H1 (cell line): ENCODE data around the gene SYN1. TPM values are rescaled to one million over a fixed set of nuclear protein-coding genes. Genes with fewer than 3 reads are reported as not detected.

Source experiments
- CTCF ChIA-PET: fragments of 300-600 bp; sonication (Branson Sonifier 250); formaldehyde crosslinking; loops from one replicate; lab custom pipeline; 2021; ENCODE audit not compliant: partially characterized antibody; lab: Charles Lee
- POLR2A ChIA-PET: fragments of 300-600 bp; sonication (Branson Sonifier 250); formaldehyde crosslinking; loops from one replicate; lab custom pipeline; 2021; ENCODE audit warnings: inconsistent platforms; ENCODE audit not compliant: partially characterized antibody; lab: Charles Lee
- DNase-seq, 2 experiments: peaks; one replicate each; pipeline versions ENCODE4 v3.0.0 to v3.0.0-alpha.2; 2010 to 2022; ENCODE audit warnings: low spot score in 2 of 2, low read depth in 1 of 2, mixed read lengths in 1 of 2
- FAIRE-seq: peaks from 2 replicates; lab custom pipeline; 2011; peaks lifted over from hg19 to GRCh38; lab: Jason Lieb, UNC
- H2AFZ ChIP-seq: 2 replicates; pipeline ENCODE4 v1.8.1; 2012; ENCODE audit warnings: low read length, inconsistent platforms
- H2AK5ac ChIP-seq: 2 replicates; pipeline ENCODE4 v1.6.1; 2013; ENCODE audit warnings: low read depth, low read length
- H2BK120ac ChIP-seq: replicated peaks from 2 replicates; pipeline ENCODE3; 2013; ENCODE audit warnings: low read depth, low read length, inconsistent platforms
- H2BK12ac ChIP-seq: 2 replicates; pipeline ENCODE4 v1.6.1; 2013; ENCODE audit warnings: low read depth, low read length
- H2BK15ac ChIP-seq: 2 replicates; pipeline ENCODE4 v1.6.1; 2013; ENCODE audit warnings: low read length
- H2BK20ac ChIP-seq: 2 replicates; pipeline ENCODE4 v1.6.1; 2013; ENCODE audit warnings: low read length
- H2BK5ac ChIP-seq: 2 replicates; pipeline ENCODE4 v1.6.1; 2013; ENCODE audit warnings: low read depth, low read length
- H3K14ac ChIP-seq: 2 replicates; pipeline ENCODE4 v1.6.1; 2013; ENCODE audit warnings: inconsistent platforms; ENCODE audit not compliant: insufficient read length
- H3K18ac ChIP-seq: 2 replicates; pipeline ENCODE4 v1.6.1; 2013; ENCODE audit warnings: low read length; ENCODE audit errors: extremely low read depth
- H3K23ac ChIP-seq: 2 replicates; pipeline ENCODE4 v1.6.1; 2013; ENCODE audit warnings: inconsistent platforms; ENCODE audit not compliant: insufficient read length
- H3K23me2 ChIP-seq: 2 replicates; pipeline ENCODE4 v1.6.1; 2013; ENCODE audit warnings: low read depth, low read length
- H3K27ac ChIP-seq: 2 replicates; pipeline ENCODE4 v1.6.1; 2011; ENCODE audit warnings: low read depth, low read length, inconsistent platforms
- H3K27me3 ChIP-seq, 4 experiments: replicated peaks in 1 of 4; 1 replicate in 1 of 4; 2 replicates in 3 of 4; pipeline versions ENCODE4 v1.6.1 to v1.8.1; 2011 to 2013; ENCODE audit warnings: low read length in 3 of 4, mild to moderate bottlenecking in 3 of 4, inconsistent platforms in 2 of 4, mixed read lengths in 2 of 4, moderate library complexity in 1 of 4; ENCODE audit not compliant: control insufficient read depth in 3 of 4, insufficient read depth in 3 of 4; ENCODE audit errors: extremely low read depth in 1 of 4
- H3K36me3 ChIP-seq, 4 experiments: 2 replicates each; pipeline versions ENCODE4 v1.6.1 to v1.8.1; 2011 to 2013; ENCODE audit warnings: mild to moderate bottlenecking in 4 of 4, low read length in 3 of 4, moderate library complexity in 2 of 4, control low read depth in 1 of 4, inconsistent platforms in 1 of 4; ENCODE audit not compliant: insufficient read depth in 4 of 4, control insufficient read depth in 2 of 4
- H3K4ac ChIP-seq: replicated peaks from 2 replicates; pipeline ENCODE3; 2013; ENCODE audit warnings: low read length, low read depth, mixed read lengths, inconsistent platforms; ENCODE audit not compliant: insufficient read length
- H3K4me1 ChIP-seq, 4 experiments: replicated peaks in 1 of 4; 1 replicate in 1 of 4; 2 replicates in 3 of 4; pipeline versions ENCODE4 v1.6.1 to v1.8.1; 2011 to 2013; ENCODE audit warnings: low read length in 3 of 4, inconsistent platforms in 2 of 4, mixed read lengths in 1 of 4; ENCODE audit not compliant: insufficient read depth in 4 of 4, control insufficient read depth in 3 of 4
- H3K4me2 ChIP-seq, 2 experiments: 2 replicates each; pipeline versions ENCODE4 v1.6.1 to v1.8.1; 2011 to 2013; ENCODE audit warnings: low read depth in 2 of 2, low read length in 2 of 2, control low read depth in 1 of 2, inconsistent platforms in 1 of 2, mild to moderate bottlenecking in 1 of 2; ENCODE audit not compliant: insufficient read depth in 1 of 2
- H3K4me3 ChIP-seq, 4 experiments: fragments of 200-600, 300-600 bp in 1 of 4; sonication (generic), shearing (Covaris generic), sonication (Bioruptor Twin) in 1 of 4; 2 replicates each; pipeline versions ENCODE4 v1.5.1 to v1.8.1; 2011 to 2016; ENCODE audit warnings: low read length in 4 of 4, low read depth in 3 of 4, control low read depth in 2 of 4, inconsistent platforms in 2 of 4, mild to moderate bottlenecking in 2 of 4, mixed read lengths in 1 of 4, moderate library complexity in 1 of 4; ENCODE audit not compliant: insufficient read depth in 2 of 4; ENCODE audit errors: extremely low read depth in 1 of 4
- H3K56ac ChIP-seq: replicated peaks from 2 replicates; pipeline ENCODE3; 2013; ENCODE audit warnings: low read depth, mild to moderate bottlenecking, mixed read lengths, low read length, inconsistent platforms; ENCODE audit not compliant: insufficient read length
- H3K79me1 ChIP-seq: 2 replicates; pipeline ENCODE4 v1.6.1; 2013; ENCODE audit warnings: low read depth, low read length, control low read depth
- H3K79me2 ChIP-seq, 2 experiments: 2 replicates each; pipeline versions ENCODE4 v1.6.1 to v1.8.1; 2012 to 2013; ENCODE audit warnings: low read length in 2 of 2, mild to moderate bottlenecking in 2 of 2, inconsistent platforms in 1 of 2; ENCODE audit not compliant: insufficient read depth in 2 of 2, control insufficient read depth in 1 of 2
- H3K9ac ChIP-seq, 4 experiments: replicated peaks in 1 of 4; 1 replicate in 1 of 4; 2 replicates in 3 of 4; pipeline versions ENCODE4 v1.6.1 to v1.8.1; 2011 to 2013; ENCODE audit warnings: low read depth in 3 of 4, low read length in 3 of 4, control low read depth in 2 of 4, mild to moderate bottlenecking in 2 of 4, moderate library complexity in 2 of 4, inconsistent platforms in 1 of 4; ENCODE audit errors: extremely low read depth in 1 of 4
- H3K9me3 ChIP-seq, 2 experiments: 2 replicates each; pipeline versions ENCODE4 v1.6.1 to v1.8.1; 2012 to 2013; ENCODE audit warnings: mild to moderate bottlenecking in 2 of 2, moderate library complexity in 2 of 2, control low read depth in 1 of 2, inconsistent platforms in 1 of 2, low read depth in 1 of 2, low read length in 1 of 2, mixed read lengths in 1 of 2; ENCODE audit not compliant: insufficient read depth in 2 of 2
- H4K20me1 ChIP-seq, 2 experiments: replicated peaks in 1 of 2; 2 replicates each; pipeline versions ENCODE3 to v1.8.1; 2011 to 2013; ENCODE audit warnings: inconsistent platforms in 2 of 2, low read length in 2 of 2, mild to moderate bottlenecking in 1 of 2; ENCODE audit not compliant: insufficient read depth in 2 of 2, control insufficient read depth in 1 of 2
- H4K5ac ChIP-seq: 2 replicates; pipeline ENCODE4 v1.6.1; 2013; ENCODE audit warnings: low read length, low read depth, mixed read lengths, inconsistent platforms; ENCODE audit not compliant: insufficient read length
- H4K8ac ChIP-seq: 2 replicates; pipeline ENCODE4 v1.8.0; 2013; ENCODE audit warnings: mild to moderate bottlenecking, moderate library complexity, low read length, inconsistent platforms; ENCODE audit not compliant: insufficient read depth; ENCODE audit errors: extremely low read depth
- H4K91ac ChIP-seq: replicated peaks from 2 replicates; pipeline ENCODE3; 2013; ENCODE audit warnings: low read length, mixed read lengths, inconsistent platforms; ENCODE audit not compliant: insufficient read length
- CHD2 ChIP-seq: IDR thresholded peaks from 2 replicates; pipeline ENCODE4 v1.6.1; 2012; ENCODE audit warnings: low read length, improper control_type of control experiment
- FOSL1 ChIP-seq: IDR thresholded peaks from 2 replicates; pipeline ENCODE4 v1.6.1; 2011; ENCODE audit warnings: mild to moderate bottlenecking, low read depth, low read length, moderate library complexity; ENCODE audit not compliant: insufficient read depth
- GTF2F1 ChIP-seq: IDR thresholded peaks from 2 replicates; pipeline ENCODE4 v1.6.1; 2012; ENCODE audit warnings: low read depth, low read length, improper control_type of control experiment, borderline replicate concordance
- KDM4A ChIP-seq: IDR thresholded peaks from one replicate; pipeline ENCODE4 v1.7.1; 2012; ENCODE audit warnings: low read depth, mild to moderate bottlenecking, moderate library complexity, low read length, inconsistent platforms; ENCODE audit not compliant: severe bottlenecking
- MAFK ChIP-seq: IDR thresholded peaks from 2 replicates; pipeline ENCODE4 v1.6.1; 2012; ENCODE audit warnings: low read depth, mild to moderate bottlenecking, improper control_type of control experiment, low read length
- POLR2A ChIP-seq, 2 experiments: IDR thresholded peaks; 1 replicate in 1 of 2; 2 replicates in 1 of 2; pipeline ENCODE4 v1.6.1; 2011; ENCODE audit warnings: low read depth in 2 of 2, low read length in 2 of 2, mild to moderate bottlenecking in 2 of 2; ENCODE audit errors: control extremely low read depth in 1 of 2
- RFX5 ChIP-seq: IDR thresholded peaks from 2 replicates; pipeline ENCODE4 v1.6.1; 2011; ENCODE audit warnings: low read depth, low read length, improper control_type of control experiment, borderline replicate concordance
- RXRA ChIP-seq: IDR thresholded peaks from 2 replicates; pipeline ENCODE4 v1.6.1; 2011; ENCODE audit warnings: low read depth, mild to moderate bottlenecking, low read length, moderate library complexity; ENCODE audit not compliant: insufficient read depth
- SAP30 ChIP-seq: fragments of 300-600 bp; sonication (generic); IDR thresholded peaks from 2 replicates; pipeline ENCODE4 v1.7.1; 2012; ENCODE audit warnings: low read length, moderate library complexity, mild to moderate bottlenecking, inconsistent platforms; ENCODE audit not compliant: insufficient read depth, insufficient replicate concordance
- SIRT6 ChIP-seq: IDR thresholded peaks from one replicate; pipeline ENCODE4 v1.7.1; 2012; ENCODE audit warnings: low read length, inconsistent platforms
- TAF7 ChIP-seq: optimal IDR thresholded peaks from 2 replicates; pipeline ENCODE3; 2011; ENCODE audit warnings: low read depth, mild to moderate bottlenecking, inconsistent platforms, low read length, moderate library complexity, borderline replicate concordance
- WGBS, 2 experiments: shearing (Covaris generic) in 1 of 2; methylation state at CpG; one replicate each; pipeline versions ENCODE4 v1.1.6 to v1.1.7; 2013 to 2015; ENCODE audit warnings: low lambda C conversion rate in 2 of 2, mixed read lengths in 2 of 2, inconsistent platforms in 1 of 2, low coverage in 1 of 2, missing lambda C conversion rate in 1 of 2; ENCODE audit not compliant: insufficient replicate concordance in 2 of 2, insufficient coverage in 1 of 2, insufficient read length in 1 of 2; ENCODE audit errors: extremely low coverage in 1 of 2, missing lambda C conversion rate in 1 of 2; 5-methylcytosine and 5-hydroxymethylcytosine counted together
- polyA plus RNA-seq, 7 experiments: library from polyadenylated mRNA; depleted of rRNA in 3 of 7; stranded (reverse) in 5 of 7; unstranded in 2 of 7; fragments of >200 nt in 5 of 7; fragments of 200-250 nt in 2 of 7; gene quantifications; 1 replicate in 5 of 7; 2 replicates in 1 of 7; 4 replicates in 1 of 7; pipeline versions ENCODE4 v1.2.1 to v1.2.3, GENCODE V29; 2011 to 2013; ENCODE audit warnings: missing spikeins in 2 of 7, mixed read lengths in 2 of 7
- total RNA-seq: library from RNA; stranded (reverse); fragmentation: NEBNext Ultra II Directional; extraction: Animal tissue kit (Norgen Biotek cat#: 25700); gene quantifications from 2 replicates; pipeline ENCODE4 v1.2.1, GENCODE V29; 2021
- TF ChIP-seq, protein P1 (sequence below), 3 experiments: IDR thresholded peaks; 1 replicate in 2 of 3; 2 replicates in 1 of 3; pipeline versions ENCODE4 v1.5.1 to v1.6.1; 2011; ENCODE audit warnings: low read length in 3 of 3, mild to moderate bottlenecking in 3 of 3, inconsistent platforms in 2 of 3, low read depth in 1 of 3, moderate library complexity in 1 of 3; ENCODE audit not compliant: insufficient read depth in 1 of 3; ENCODE audit errors: control extremely low read depth in 1 of 3

SYN1 gene
- total and polyA plus RNA-seq, 2 of the 8 experiments (the other 6 are each of a cell fraction or from before 2014, with no cell fraction given) = 2.1 to 14.1 TPM

DNA sequence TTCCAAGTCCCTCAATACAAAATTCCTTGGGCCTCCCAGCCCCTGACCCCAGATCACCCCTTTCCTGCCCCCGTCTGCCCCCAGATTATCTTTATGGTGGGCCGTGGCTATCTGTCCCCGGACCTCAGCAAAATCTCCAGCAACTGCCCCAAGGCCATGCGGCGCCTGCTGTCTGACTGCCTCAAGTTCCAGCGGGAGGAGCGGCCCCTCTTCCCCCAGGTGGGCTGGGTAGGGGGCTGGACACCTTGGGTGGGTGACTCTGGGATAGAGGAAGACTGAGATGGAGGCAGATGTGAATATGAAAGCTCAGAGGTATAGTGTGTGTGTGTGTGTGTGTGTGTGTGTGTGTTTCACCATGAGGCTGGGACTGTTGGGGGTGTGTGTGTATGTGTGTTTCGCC is 48.9 kb downstream of the SYN1 start:
- Histone ChIP-seq H3K36me3 (peaks cover 0 to 28% (median 15%) of the 10 kb centered on the region in 4 experiments; a peak in 4 of 8 replicates), H2BK15ac (no peak overlapping the region), H4K91ac (no peak overlapping the region), H3K79me1 (no peaks in the 10 kb centered on the region), H4K8ac (no peak overlapping the region), H3K14ac (no peak overlapping the region), H3K27ac (no peak overlapping the region), H3K9ac (no peak overlapping the region), H3K27me3 (no peaks in the 10 kb centered on the region), H4K20me1 (no peaks in the 10 kb centered on the region), H3K4me1 (peaks cover 0 to 14% (median 7%) of the 10 kb centered on the region in 4 experiments; a peak in 5 of 7 replicates), H2BK20ac (no peak overlapping the region), H4K5ac (no peak overlapping the region), H3K23me2 (peaks cover 7% of the 10 kb centered on the region; the same call in 1 of the 2 replicates), H3K56ac (no peak overlapping the region), H3K79me2 (no peaks in the 10 kb centered on the region), H2BK120ac (no peak overlapping the region), H3K4ac (no peak overlapping the region), H3K23ac (no peak overlapping the region), H3K18ac (no peak overlapping the region), H2AFZ (no peak overlapping the region), H3K4me3 (no peak overlapping the region), H3K4me2 (no peak overlapping the region), H2BK12ac (no peak overlapping the region), H3K9me3 (no peaks in the 10 kb centered on the region), H2AK5ac (no peak overlapping the region), H2BK5ac (no peak overlapping the region)
- DNase-seq (no peak), FAIRE-seq (no peak)
- ChIA-PET POLR2A (interaction anchor here (0.7 to 2.3 kb wide), 5 partner anchors 11 to 173 kb away, joined by 3 to 9 read pairs (median 4); partner anchors contain the start of gene TIMP1), CTCF (interaction anchor here (0.7 to 1.7 kb wide), 3 partner anchors 39 to 73 kb away, joined by 3 to 6 read pairs (median 3); no protein-coding TSS in a partner anchor)
- WGBS, 2 experiments = 88% methylated on average over 5 of the region's 8 CpGs; no CpG with 5 or more reads in 1 of the 2 experiments
- no peak for TF ChIP-seq FOSL1
- TF ChIP-seq, protein P1, sequence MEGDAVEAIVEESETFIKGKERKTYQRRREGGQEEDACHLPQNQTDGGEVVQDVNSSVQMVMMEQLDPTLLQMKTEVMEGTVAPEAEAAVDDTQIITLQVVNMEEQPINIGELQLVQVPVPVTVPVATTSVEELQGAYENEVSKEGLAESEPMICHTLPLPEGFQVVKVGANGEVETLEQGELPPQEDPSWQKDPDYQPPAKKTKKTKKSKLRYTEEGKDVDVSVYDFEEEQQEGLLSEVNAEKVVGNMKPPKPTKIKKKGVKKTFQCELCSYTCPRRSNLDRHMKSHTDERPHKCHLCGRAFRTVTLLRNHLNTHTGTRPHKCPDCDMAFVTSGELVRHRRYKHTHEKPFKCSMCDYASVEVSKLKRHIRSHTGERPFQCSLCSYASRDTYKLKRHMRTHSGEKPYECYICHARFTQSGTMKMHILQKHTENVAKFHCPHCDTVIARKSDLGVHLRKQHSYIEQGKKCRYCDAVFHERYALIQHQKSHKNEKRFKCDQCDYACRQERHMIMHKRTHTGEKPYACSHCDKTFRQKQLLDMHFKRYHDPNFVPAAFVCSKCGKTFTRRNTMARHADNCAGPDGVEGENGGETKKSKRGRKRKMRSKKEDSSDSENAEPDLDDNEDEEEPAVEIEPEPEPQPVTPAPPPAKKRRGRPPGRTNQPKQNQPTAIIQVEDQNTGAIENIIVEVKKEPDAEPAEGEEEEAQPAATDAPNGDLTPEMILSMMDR (IDR thresholded peaks at IDR 0.05; ENCODE audit: control extremely low read depth in 1 of 3, insufficient read depth in 1 of 3, low read depth in 1 of 3, low read length in 3 of 3) = no peak
- no peak for TF ChIP-seq RXRA
- no peak for TF ChIP-seq MAFK
- no peak for TF ChIP-seq TAF7
- no peak for TF ChIP-seq SIRT6
- no peak for TF ChIP-seq GTF2F1
- no peak for TF ChIP-seq KDM4A
- TF ChIP-seq POLR2A (IDR thresholded peaks at IDR 0.05; ENCODE audit: control extremely low read depth in 1 of 2, low read depth in 2 of 2, low read length in 2 of 2) = no peak
- TF ChIP-seq SAP30 = no peak
- TF ChIP-seq RFX5 = no peak
- no peak for TF ChIP-seq CHD2
